K562 (cell line): ENCODE data around the gene DPCD.

Experiments
- ATF6 ChIP-seq: sonication (generic); formaldehyde crosslinking; IDR thresholded peaks from 2 replicates; pipeline ENCODE4 v1.4.0; 2020; ENCODE audit warnings: mild to moderate bottlenecking, missing genetic modification reagents
- CHD1 ChIP-seq: fragments of 200-600 bp; sonication (generic); IDR thresholded peaks from one replicate; pipeline ENCODE4 v1.6.1; 2012; ENCODE audit warnings: mild to moderate bottlenecking, moderate library complexity, low read length, inconsistent platforms
- FOXM1 ChIP-seq, 2 experiments: fragments of 450-650 bp in 1 of 2; sonication (generic) in 1 of 2; formaldehyde crosslinking in 1 of 2; IDR thresholded peaks; 2 replicates each; pipeline versions ENCODE4 v1.6.1 to v1.9.0; 2017 to 2022; ENCODE audit warnings: low read depth in 2 of 2, mild to moderate bottlenecking in 2 of 2, missing genetic modification reagents in 1 of 2, moderate library complexity in 1 of 2
- GTF2A2 ChIP-seq: IDR thresholded peaks from 2 replicates; pipeline ENCODE4 v1.6.1; 2016; ENCODE audit warnings: mild to moderate bottlenecking, missing genetic modification characterization, missing compliant biosample characterization
- GTF2B ChIP-seq: IDR thresholded peaks from 2 replicates; pipeline ENCODE4 v1.6.1; 2011; ENCODE audit not compliant: insufficient read length; ENCODE audit errors: extremely low read depth
- JUN ChIP-seq, 2 experiments: sonication (generic) in 1 of 2; formaldehyde crosslinking in 1 of 2; IDR thresholded peaks; 2 replicates each; pipeline versions ENCODE4 v1.6.1 to v1.8.0; 2012 to 2022; ENCODE audit warnings: borderline replicate concordance in 2 of 2, mild to moderate bottlenecking in 2 of 2, improper control_type of control experiment in 1 of 2, low read depth in 1 of 2, low read length in 1 of 2, missing genetic modification reagents in 1 of 2
- SMARCC2 ChIP-seq: fragments of 450-650 bp; IDR thresholded peaks from 2 replicates; pipeline ENCODE4 v1.6.1; 2017; ENCODE audit warnings: antibody characterized with exemption, moderate library complexity, mild to moderate bottlenecking, low read depth
- SP1 ChIP-seq: sonication (generic); formaldehyde crosslinking; IDR thresholded peaks from 2 replicates; pipeline ENCODE4 v1.8.1; 2022; ENCODE audit warnings: mild to moderate bottlenecking, missing genetic modification reagents
- TOE1 ChIP-seq, 2 experiments: fragments of 450-650 bp in 1 of 2; sonication (generic) in 1 of 2; formaldehyde crosslinking in 1 of 2; IDR thresholded peaks; 2 replicates each; pipeline versions ENCODE4 v1.7.1 to v1.8.0; 2016 to 2022; ENCODE audit warnings: borderline replicate concordance in 2 of 2, mild to moderate bottlenecking in 2 of 2, antibody characterized with exemption in 1 of 2, inconsistent platforms in 1 of 2, low read depth in 1 of 2, missing genetic modification reagents in 1 of 2, moderate library complexity in 1 of 2
- ZNF644 ChIP-seq: fragments of 200-800 bp; sonication (Bioruptor generic); IDR thresholded peaks from 2 replicates; pipeline ENCODE4 v1.6.1; 2016; ENCODE audit warnings: low read depth, missing genetic modification characterization, missing compliant biosample characterization

GRCh38 chr10:101545898-101546297 lies 42.2 kb upstream of the DPCD start:
- TF ChIP-seq TOE1 (IDR thresholded peaks at IDR 0.05; ENCODE audit: borderline replicate concordance) (no peak), TOE1 (CRISPR knock-in tag; IDR thresholded peaks at IDR 0.05; ENCODE audit: borderline replicate concordance, low read depth) (no peak), SMARCC2 (no peak), GTF2A2 (tag) (no peak), JUN (IDR thresholded peaks at IDR 0.05; ENCODE audit: borderline replicate concordance, low read depth, low read length) (no peak), JUN (CRISPR knock-in tag; IDR thresholded peaks at IDR 0.05; ENCODE audit: borderline replicate concordance) (no peak), GTF2B (no peak), ZNF644 (tag) (no peak), CHD1 (no peak), FOXM1 (IDR thresholded peaks at IDR 0.05; ENCODE audit: low read depth) (no peak), FOXM1 (CRISPR knock-in tag; IDR thresholded peaks at IDR 0.05; ENCODE audit: low read depth) (no peak), SP1 (CRISPR knock-in tag) (no peak), ATF6 (CRISPR knock-in tag) (no peak)
